Ectodermal cell (in vitro differentiated cells): ENCODE data around the gene ETHE1.

ENCODE experiments used
- H3K27ac ChIP-seq: 2 replicates; pipeline ENCODE4 v1.7.0; 2013; ENCODE audit warnings: mild to moderate bottlenecking, low read depth, low read length; ENCODE audit not compliant: insufficient read depth, poor library complexity, severe bottlenecking
- H3K27me3 ChIP-seq: 2 replicates; pipeline ENCODE4 v1.7.0; 2013; ENCODE audit warnings: mild to moderate bottlenecking, low read length; ENCODE audit not compliant: insufficient read depth, control insufficient read depth, poor library complexity, severe bottlenecking
- H3K36me3 ChIP-seq: one replicate; pipeline ENCODE4 v1.7.0; 2013; ENCODE audit warnings: low read length; ENCODE audit not compliant: control insufficient read depth, insufficient read depth
- H3K4me1 ChIP-seq: one replicate; pipeline ENCODE4 v1.7.0; 2013; ENCODE audit warnings: low read length; ENCODE audit not compliant: control insufficient read depth, insufficient read depth
- H3K4me3 ChIP-seq: 2 replicates; pipeline ENCODE4 v1.7.0; 2013; ENCODE audit warnings: low read depth, low read length, control low read depth; ENCODE audit not compliant: insufficient read depth
- H3K9me3 ChIP-seq: 2 replicates; pipeline ENCODE4 v1.7.0; 2013; ENCODE audit warnings: mild to moderate bottlenecking, low read length, moderate library complexity; ENCODE audit not compliant: control insufficient read depth
- WGBS, 2 experiments: methylation state at CpG; one replicate each; pipeline ENCODE4 v1.1.7; 2013; ENCODE audit warnings: missing lambda C conversion rate in 2 of 2; 5-methylcytosine and 5-hydroxymethylcytosine counted together

Gene ETHE1

GRCh38 chr19:43457809-43458208 is 69.2 kb downstream of the ETHE1 start:
- Histone ChIP-seq H3K27ac (no peak overlapping the region), H3K4me1 (no peaks in the 10 kb centered on the region), H3K27me3 (peaks cover 24% of the 10 kb centered on the region), H3K4me3 (no peak overlapping the region), H3K36me3 (no peaks in the 10 kb centered on the region), H3K9me3 (no peaks in the 10 kb centered on the region)
- 74 to 88% methylated on average over 4 of the region's 4 CpGs for WGBS, 2 experiments
